Breast epithelium (tissue), 4 donors: ENCODE results near the gene CTIF. TPM values are rescaled to one million over a fixed set of nuclear protein-coding genes. Genes with fewer than 3 reads are reported as not detected.

Experiments
- DNase-seq, 2 donors: peaks; one replicate each; pipeline ENCODE4 v3.0.0-alpha.2; 2019; ENCODE audit warnings: low spot score in 2 of 2
- H3K27ac ChIP-seq, 2 donors: fragments of 200-600 bp; sonication (generic) in 1 of 2; one replicate each; pipeline ENCODE4 v1.5.1; 2016 to 2019; ENCODE audit warnings: mild to moderate bottlenecking in 1 of 2
- H3K27me3 ChIP-seq, 2 donors: fragments of 200-600 bp; sonication (generic) in 1 of 2; one replicate each; pipeline versions ENCODE4 v1.5.1 to v1.6.0; 2017 to 2019; ENCODE audit warnings: control low read depth in 1 of 2, mild to moderate bottlenecking in 1 of 2
- H3K36me3 ChIP-seq: fragments of 200-600 bp; one replicate; pipeline ENCODE4 v1.5.1; 2019
- H3K4me1 ChIP-seq, 2 donors: fragments of 200-600 bp; sonication (generic); one replicate each; pipeline ENCODE4 v1.5.1; 2016 to 2019; ENCODE audit warnings: control low read depth in 1 of 2
- H3K4me3 ChIP-seq, 3 donors: fragments of 200-600 bp; sonication (generic); 1 replicate in 2 of 3; 2 replicates in 1 of 3; pipeline ENCODE4 v1.5.1; 2016 to 2019; ENCODE audit warnings: mild to moderate bottlenecking in 3 of 3, moderate library complexity in 2 of 3
- H3K9me3 ChIP-seq, 2 donors: fragments of 200-600 bp; sonication (generic) in 1 of 2; one replicate each; pipeline ENCODE4 v1.5.1; 2016 to 2019; ENCODE audit warnings: control low read depth in 1 of 2
- POLR2A ChIP-seq: fragments of 450-650 bp; IDR thresholded peaks from one replicate; pipeline ENCODE4 v1.6.1; 2016; ENCODE audit warnings: antibody characterized with exemption, mild to moderate bottlenecking, moderate library complexity
- POLR2AphosphoS5 ChIP-seq, 3 donors: sonication (generic); formaldehyde crosslinking; IDR thresholded peaks; one replicate each; pipeline ENCODE4 v1.6.1; 2017; ENCODE audit warnings: antibody characterized with exemption in 3 of 3
- intact Hi-C: fragments of 100-400 bp; cut with DNase I; formaldehyde crosslinking; loops from one replicate; pipeline ENCODE4 v1.15.1; 2023; ENCODE audit warnings: low total_unique reads
- total RNA-seq, 3 donors: library from RNA; depleted of rRNA; stranded (reverse); fragments of >200 nt; gene quantifications; one replicate each; pipeline ENCODE4 v1.1.0, GENCODE V29; 2016
- TF ChIP-seq, protein P1 (sequence below), 3 donors: fragments of 450-650 bp; IDR thresholded peaks; one replicate each; pipeline ENCODE4 v1.5.1; 2016 to 2017; ENCODE audit warnings: antibody characterized with exemption in 3 of 3, mild to moderate bottlenecking in 3 of 3, moderate library complexity in 3 of 3

The CTIF gene
- total RNA-seq, 3 donors from 2014 or later: 28.8 to 78.9 (median 32.6) TPM

GRCh38 chr18:48723016-48723415 is 184.2 kb downstream of the CTIF start:
- H3K27ac ChIP-seq: no peak overlapping the region
- H3K4me3 ChIP-seq: no peak overlapping the region
- H3K9me3 ChIP-seq: peaks cover 0 to 4% of the 10 kb centered on the region in 2 donors
- TF ChIP-seq POLR2A: no peak
- TF ChIP-seq, protein P1, sequence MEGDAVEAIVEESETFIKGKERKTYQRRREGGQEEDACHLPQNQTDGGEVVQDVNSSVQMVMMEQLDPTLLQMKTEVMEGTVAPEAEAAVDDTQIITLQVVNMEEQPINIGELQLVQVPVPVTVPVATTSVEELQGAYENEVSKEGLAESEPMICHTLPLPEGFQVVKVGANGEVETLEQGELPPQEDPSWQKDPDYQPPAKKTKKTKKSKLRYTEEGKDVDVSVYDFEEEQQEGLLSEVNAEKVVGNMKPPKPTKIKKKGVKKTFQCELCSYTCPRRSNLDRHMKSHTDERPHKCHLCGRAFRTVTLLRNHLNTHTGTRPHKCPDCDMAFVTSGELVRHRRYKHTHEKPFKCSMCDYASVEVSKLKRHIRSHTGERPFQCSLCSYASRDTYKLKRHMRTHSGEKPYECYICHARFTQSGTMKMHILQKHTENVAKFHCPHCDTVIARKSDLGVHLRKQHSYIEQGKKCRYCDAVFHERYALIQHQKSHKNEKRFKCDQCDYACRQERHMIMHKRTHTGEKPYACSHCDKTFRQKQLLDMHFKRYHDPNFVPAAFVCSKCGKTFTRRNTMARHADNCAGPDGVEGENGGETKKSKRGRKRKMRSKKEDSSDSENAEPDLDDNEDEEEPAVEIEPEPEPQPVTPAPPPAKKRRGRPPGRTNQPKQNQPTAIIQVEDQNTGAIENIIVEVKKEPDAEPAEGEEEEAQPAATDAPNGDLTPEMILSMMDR (IDR thresholded peaks at IDR 0.05): no peak
- TF ChIP-seq POLR2AphosphoS5 (IDR thresholded peaks at IDR 0.05): no peak
- H3K27me3 ChIP-seq: no peaks in the 10 kb centered on the region
- intact Hi-C loops: no loop called here
- DNase-seq: no peak
- H3K4me1 ChIP-seq: no peaks in the 10 kb centered on the region
- H3K36me3 ChIP-seq: no peaks in the 10 kb centered on the region

GRCh38 chr18:48723837-48724236 is 185.0 kb downstream of the CTIF start:
- TF ChIP-seq, protein P1 (IDR thresholded peaks at IDR 0.05): no peak
- no peak for TF ChIP-seq POLR2A
- intact Hi-C loops: no loop called here
- DNase-seq: no peak
- peaks cover 0 to 4% of the 10 kb centered on the region in 2 donors for H3K9me3 ChIP-seq
- H3K36me3 ChIP-seq: no peaks in the 10 kb centered on the region
- no peaks in the 10 kb centered on the region for H3K4me1 ChIP-seq
- no peaks in the 10 kb centered on the region for H3K27me3 ChIP-seq
- no peak overlapping the region for H3K27ac ChIP-seq
- H3K4me3 ChIP-seq: no peak overlapping the region

GRCh38 chr18:48724442-48724841 is 185.6 kb downstream of the CTIF start:
- H3K9me3 ChIP-seq: peaks cover 0 to 4% of the 10 kb centered on the region in 2 donors
- H3K27me3 ChIP-seq: no peaks in the 10 kb centered on the region
- H3K4me1 ChIP-seq: no peaks in the 10 kb centered on the region
- DNase-seq: no peak
- intact Hi-C loops: no loop called here
- H3K27ac ChIP-seq: no peak overlapping the region
- no peak overlapping the region for H3K4me3 ChIP-seq
- no peaks in the 10 kb centered on the region for H3K36me3 ChIP-seq
- TF ChIP-seq, protein P1 (IDR thresholded peaks at IDR 0.05): no peak
- no peak for TF ChIP-seq POLR2A
- no peak for TF ChIP-seq POLR2AphosphoS5 (IDR thresholded peaks at IDR 0.05)

DNA sequence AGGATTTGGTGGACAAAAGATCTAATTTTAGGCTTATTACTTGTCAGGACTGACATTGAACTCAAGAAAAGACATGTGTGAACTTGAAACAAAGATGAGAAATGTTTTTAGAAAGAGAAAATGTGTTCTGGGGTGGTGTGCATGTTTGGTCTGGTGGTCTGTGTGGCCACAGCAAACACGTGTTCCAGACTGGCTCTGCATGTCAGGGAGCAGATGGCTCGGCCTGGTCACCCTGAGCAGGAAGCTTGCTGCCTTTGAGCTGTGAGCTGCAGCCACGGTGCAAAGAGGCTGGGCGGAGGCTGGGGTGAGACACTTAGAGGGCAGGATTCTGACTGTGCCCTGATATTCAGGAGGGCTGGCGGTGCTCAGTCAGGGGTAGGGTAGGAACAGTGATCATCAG is 186.1 kb downstream of the CTIF start:
- Histone ChIP-seq H3K9me3 (peaks cover 0 to 4% of the 10 kb centered on the region in 2 donors), H3K4me3 (no peak overlapping the region), H3K27ac (no peak overlapping the region), H3K4me1 (no peaks in the 10 kb centered on the region), H3K36me3 (no peaks in the 10 kb centered on the region), H3K27me3 (no peaks in the 10 kb centered on the region)
- DNase-seq: no peak
- TF ChIP-seq, protein P1 (IDR thresholded peaks at IDR 0.05): no peak
- TF ChIP-seq POLR2AphosphoS5 (IDR thresholded peaks at IDR 0.05) (no peak), POLR2A (no peak)
- intact Hi-C loops: no loop called here

- no peak for DNase-seq
- Histone ChIP-seq H3K27ac (no peak overlapping the region), H3K9me3 (peaks cover 0 to 4% of the 10 kb centered on the region in 2 donors), H3K36me3 (no peaks in the 10 kb centered on the region), H3K4me1 (no peaks in the 10 kb centered on the region), H3K4me3 (no peak overlapping the region), H3K27me3 (no peaks in the 10 kb centered on the region)
- TF ChIP-seq POLR2AphosphoS5 (IDR thresholded peaks at IDR 0.05) (no peak), POLR2A (no peak)
- TF ChIP-seq, protein P1 (IDR thresholded peaks at IDR 0.05): no peak
- intact Hi-C loops: no loop called here
Measured at GRCh38 chr18:48725562-48725961, 186.7 kb downstream of the CTIF start.
